ENCODE data around the gene GAS2L1. TPM values are rescaled to one million over a fixed set of nuclear protein-coding genes. Genes with fewer than 3 reads are reported as not detected.

GAS2L1 gene
- total RNA-seq, 2 donors from 2014 or later, result 19.4 to 28.0 TPM

DNA sequence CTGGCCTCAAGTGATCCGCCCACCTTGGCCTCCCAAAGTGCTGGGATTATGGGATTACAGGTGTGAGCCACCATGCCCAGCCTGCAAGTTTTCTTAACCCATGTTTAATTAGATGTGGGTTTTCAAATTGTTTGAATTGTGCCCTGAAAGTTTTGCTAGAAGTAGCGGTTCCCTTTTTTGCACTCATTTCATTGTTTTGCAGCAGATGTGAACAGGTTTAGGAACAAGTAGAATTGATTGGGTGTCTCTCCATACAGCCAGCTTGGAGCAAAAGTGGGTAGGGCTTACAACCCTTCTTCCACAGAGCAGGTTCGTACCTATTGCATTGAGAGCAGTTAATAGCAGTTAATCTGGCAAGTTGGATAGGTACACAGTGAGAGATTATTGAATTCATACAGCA is 22.3 kb upstream of the GAS2L1 start:
- no peak overlapping the region for H3K27ac ChIP-seq
- no peak overlapping the region for H3K4me3 ChIP-seq
- TF ChIP-seq, protein P1, sequence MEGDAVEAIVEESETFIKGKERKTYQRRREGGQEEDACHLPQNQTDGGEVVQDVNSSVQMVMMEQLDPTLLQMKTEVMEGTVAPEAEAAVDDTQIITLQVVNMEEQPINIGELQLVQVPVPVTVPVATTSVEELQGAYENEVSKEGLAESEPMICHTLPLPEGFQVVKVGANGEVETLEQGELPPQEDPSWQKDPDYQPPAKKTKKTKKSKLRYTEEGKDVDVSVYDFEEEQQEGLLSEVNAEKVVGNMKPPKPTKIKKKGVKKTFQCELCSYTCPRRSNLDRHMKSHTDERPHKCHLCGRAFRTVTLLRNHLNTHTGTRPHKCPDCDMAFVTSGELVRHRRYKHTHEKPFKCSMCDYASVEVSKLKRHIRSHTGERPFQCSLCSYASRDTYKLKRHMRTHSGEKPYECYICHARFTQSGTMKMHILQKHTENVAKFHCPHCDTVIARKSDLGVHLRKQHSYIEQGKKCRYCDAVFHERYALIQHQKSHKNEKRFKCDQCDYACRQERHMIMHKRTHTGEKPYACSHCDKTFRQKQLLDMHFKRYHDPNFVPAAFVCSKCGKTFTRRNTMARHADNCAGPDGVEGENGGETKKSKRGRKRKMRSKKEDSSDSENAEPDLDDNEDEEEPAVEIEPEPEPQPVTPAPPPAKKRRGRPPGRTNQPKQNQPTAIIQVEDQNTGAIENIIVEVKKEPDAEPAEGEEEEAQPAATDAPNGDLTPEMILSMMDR (IDR thresholded peaks at IDR 0.05), result no peak
- no peaks in the 10 kb centered on the region for H3K9me3 ChIP-seq
- H3K27me3 ChIP-seq, result no peaks in the 10 kb centered on the region
- peaks cover 97% of the 10 kb centered on the region for H3K36me3 ChIP-seq
- no peaks in the 10 kb centered on the region for H3K4me1 ChIP-seq
- DNase-seq (ENCODE audit: low spot score), result no peak

DNA sequence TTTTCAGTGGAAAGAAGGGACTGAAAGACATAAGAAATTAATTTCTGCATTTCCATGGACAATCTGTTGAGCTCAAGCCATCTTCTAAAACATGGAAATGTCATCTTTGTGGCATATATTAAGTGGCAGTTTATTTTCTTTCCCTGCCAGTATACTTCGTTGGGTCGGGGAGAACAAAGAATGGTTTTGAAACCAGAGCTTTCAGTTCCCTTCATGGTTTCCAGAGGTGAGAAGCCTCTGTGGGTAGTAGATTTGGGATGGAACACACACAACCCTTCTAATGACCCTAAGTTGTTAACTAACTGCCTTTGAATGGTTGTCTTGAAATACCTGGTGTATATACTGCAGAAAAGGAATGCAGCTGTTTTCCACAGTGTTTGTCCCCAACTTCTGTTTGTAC is 17.6 kb upstream of the GAS2L1 start:
- no peak for DNase-seq (ENCODE audit: low spot score)
- H3K36me3 ChIP-seq, result peaks cover 100% of the 10 kb centered on the region
- H3K9me3 ChIP-seq, result no peaks in the 10 kb centered on the region
- H3K4me1 ChIP-seq, result no peaks in the 10 kb centered on the region
- H3K27ac ChIP-seq, result no peak overlapping the region
- TF ChIP-seq, protein P1 (IDR thresholded peaks at IDR 0.05), result no peak
- no peaks in the 10 kb centered on the region for H3K27me3 ChIP-seq
- no peak overlapping the region for H3K4me3 ChIP-seq

DNA sequence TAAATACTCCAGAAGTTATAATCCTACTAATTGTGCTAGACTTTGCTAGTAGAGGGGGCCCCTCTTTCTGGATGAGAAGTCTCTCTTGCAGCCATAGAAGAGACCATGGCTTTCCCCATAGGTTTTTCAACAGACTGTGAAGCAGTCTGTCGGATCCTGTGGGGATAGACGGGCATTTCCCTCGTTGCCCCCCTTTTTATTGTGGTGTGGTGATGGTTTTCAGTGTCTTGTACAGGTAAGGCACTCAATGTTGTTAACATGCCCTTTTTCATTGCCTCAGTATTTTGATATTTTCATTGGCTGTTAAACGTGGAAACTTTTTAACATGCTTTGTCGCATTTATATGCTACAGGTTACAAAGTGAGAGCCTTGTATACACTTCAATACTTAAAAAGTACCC is 16.4 kb upstream of the GAS2L1 start:
- no peak overlapping the region for H3K27ac ChIP-seq
- H3K36me3 ChIP-seq, result peaks cover 100% of the 10 kb centered on the region
- TF ChIP-seq, protein P1 (IDR thresholded peaks at IDR 0.05), result no peak
- no peaks in the 10 kb centered on the region for H3K27me3 ChIP-seq
- no peaks in the 10 kb centered on the region for H3K9me3 ChIP-seq
- no peaks in the 10 kb centered on the region for H3K4me1 ChIP-seq
- no peak for DNase-seq (ENCODE audit: low spot score)
- no peak overlapping the region for H3K4me3 ChIP-seq

DNA sequence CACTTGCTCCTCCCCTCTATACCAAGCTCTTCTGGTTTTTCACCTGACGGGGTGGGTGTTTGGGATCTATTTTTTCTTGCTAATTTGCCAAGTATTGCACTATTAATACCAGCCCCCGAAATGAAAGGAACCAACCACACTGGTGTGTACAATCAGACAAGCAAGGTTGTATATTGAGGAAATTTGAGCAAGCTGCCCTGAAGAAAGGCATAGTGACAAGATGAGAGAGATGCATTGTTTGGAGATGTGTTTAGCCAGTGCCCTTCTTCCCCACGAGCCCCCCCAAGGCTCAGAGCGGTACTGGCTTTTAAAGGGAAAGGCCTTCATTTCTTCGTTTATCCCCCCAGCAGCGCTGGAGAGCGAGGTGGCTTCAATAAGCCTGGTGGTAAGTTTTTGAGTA is 15.2 kb upstream of the GAS2L1 start:
- Histone ChIP-seq H3K4me3 (no peak overlapping the region), H3K4me1 (no peaks in the 10 kb centered on the region), H3K27me3 (no peaks in the 10 kb centered on the region), H3K27ac (no peak overlapping the region), H3K9me3 (no peaks in the 10 kb centered on the region), H3K36me3 (peaks cover 100% of the 10 kb centered on the region)
- DNase-seq (ENCODE audit: low spot score), result no peak
- TF ChIP-seq, protein P1 (IDR thresholded peaks at IDR 0.05), result no peak

DNA sequence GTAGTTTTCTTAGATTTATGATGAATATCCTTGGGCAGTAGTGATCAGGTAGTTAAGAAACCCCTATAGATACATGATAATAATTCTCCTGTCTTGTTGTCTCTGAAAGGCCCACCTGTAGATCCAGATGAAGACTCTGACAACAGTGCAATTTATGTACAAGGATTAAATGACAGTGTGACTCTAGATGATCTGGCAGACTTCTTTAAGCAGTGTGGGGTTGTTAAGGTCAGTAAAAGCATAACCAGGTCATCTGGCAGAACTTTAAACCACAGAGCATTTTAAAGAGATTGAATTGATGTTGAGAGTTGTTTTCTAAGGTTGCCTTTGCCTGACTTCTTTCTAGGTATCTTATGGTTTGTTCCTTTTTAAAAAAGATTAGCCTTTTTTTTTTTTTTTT is 14.1 kb upstream of the GAS2L1 start:
- DNase-seq (ENCODE audit: low spot score), result no peak
- Histone ChIP-seq H3K36me3 (peaks cover 100% of the 10 kb centered on the region), H3K9me3 (no peaks in the 10 kb centered on the region), H3K4me3 (no peak overlapping the region), H3K27ac (no peak overlapping the region), H3K4me1 (no peaks in the 10 kb centered on the region), H3K27me3 (no peaks in the 10 kb centered on the region)
- TF ChIP-seq, protein P1 (IDR thresholded peaks at IDR 0.05), result no peak

DNA sequence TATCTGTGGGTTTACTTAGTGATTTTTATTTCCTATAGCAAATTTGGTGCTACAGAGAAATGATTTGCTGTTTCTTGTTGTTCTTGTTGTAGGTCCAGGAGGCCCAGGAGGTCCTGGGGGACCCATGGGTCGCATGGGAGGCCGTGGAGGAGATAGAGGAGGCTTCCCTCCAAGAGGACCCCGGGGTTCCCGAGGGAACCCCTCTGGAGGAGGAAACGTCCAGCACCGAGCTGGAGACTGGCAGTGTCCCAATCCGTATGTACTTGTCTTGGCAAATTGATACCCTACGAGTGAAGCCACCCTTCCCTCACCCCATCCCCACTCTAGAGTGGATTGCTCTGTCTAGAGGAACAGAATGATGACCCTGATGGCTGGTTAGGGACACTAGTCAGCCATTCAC is 7.8 kb upstream of the GAS2L1 start:
- TF ChIP-seq, protein P1 (IDR thresholded peaks at IDR 0.05), result no peak
- no peak overlapping the region for H3K4me3 ChIP-seq
- H3K36me3 ChIP-seq, result peaks cover 70% of the 10 kb centered on the region
- no peaks in the 10 kb centered on the region for H3K27me3 ChIP-seq
- no peak for DNase-seq (ENCODE audit: low spot score)
- peaks cover 0 to 12% of the 10 kb centered on the region in 2 donors for H3K4me1 ChIP-seq
- no peak overlapping the region for H3K27ac ChIP-seq
- H3K9me3 ChIP-seq, result no peaks in the 10 kb centered on the region

All from right atrium auricular region (tissue), 2 donors.